Osteocyte (in vitro differentiated cells): Measurements from ENCODE around the gene PTPN14. TPM values are rescaled to one million over a fixed set of nuclear protein-coding genes. Genes with fewer than 3 reads are reported as not detected.
"Not testable (repeated sequence)": the region's sequence is repeated elsewhere in the genome, so short reads cannot be mapped to it uniquely, and the experiment has no call there.

ENCODE experiments used
- DNase-seq: peaks from one replicate; pipeline ENCODE4 v3.0.0; 2021; ENCODE audit warnings: mixed read lengths; ENCODE audit not compliant: unreplicated experiment; ENCODE audit errors: extremely low spot score
- H3K27ac Mint-ChIP-seq: one replicate; pipeline ENCODE4 v1.8.0; 2021; ENCODE audit warnings: mild to moderate bottlenecking, mixed read lengths; ENCODE audit not compliant: unreplicated experiment
- H3K27me3 Mint-ChIP-seq: one replicate; pipeline ENCODE4 v1.8.0; 2021; ENCODE audit warnings: mixed read lengths; ENCODE audit not compliant: unreplicated experiment
- H3K36me3 Mint-ChIP-seq: one replicate; pipeline ENCODE4 v1.8.0; 2021; ENCODE audit warnings: mixed read lengths; ENCODE audit not compliant: unreplicated experiment
- H3K4me1 Mint-ChIP-seq: one replicate; pipeline ENCODE4 v1.8.0; 2021; ENCODE audit warnings: mixed read lengths; ENCODE audit not compliant: unreplicated experiment
- H3K4me3 Mint-ChIP-seq: one replicate; pipeline ENCODE4 v1.8.0; 2021; ENCODE audit warnings: mild to moderate bottlenecking, moderate library complexity, mixed read lengths; ENCODE audit not compliant: unreplicated experiment
- H3K9me3 Mint-ChIP-seq: one replicate; pipeline ENCODE4 v1.8.0; 2021; ENCODE audit warnings: mixed read lengths; ENCODE audit not compliant: unreplicated experiment
- CTCF ChIP-seq: fragments of 200-600 bp; sonication (generic); IDR thresholded peaks from 2 replicates; pipeline ENCODE4 v1.5.0; 2021; ENCODE audit warnings: antibody characterized with exemption, mild to moderate bottlenecking, moderate library complexity
- long read RNA-seq: library from polyadenylated mRNA; unstranded; transcript quantifications from one replicate; pipeline ENCODE4 v2.0.0, GENCODE V29; 2021
- total RNA-seq: library from RNA; stranded (reverse); gene quantifications from 2 replicates; pipeline ENCODE4 v1.2.1, GENCODE V29; 2021

PTPN14 gene
- 140 and 142 TPM in 2 replicates for total RNA-seq
- long read RNA-seq, full-length matches to known transcripts, result 1 of 55 reads
- long read RNA-seq, partial matches to known transcripts, result 24 of 55 reads
- long read RNA-seq, other reads (novel, unspliced or antisense), result 30 of 55 reads

- Mint-ChIP-seq H3K9me3 (no peaks in the 10 kb centered on the region), H3K27me3 (no peaks in the 10 kb centered on the region), H3K4me3 (peak within 1 kb of the TSS; percentile 99), H3K4me1 (peaks cover 49% of the 10 kb centered on the region), H3K27ac (peak within 1 kb of the TSS; percentile 100), H3K36me3 (no peaks in the 10 kb centered on the region)
- peak; percentile 97 for DNase-seq
- TF ChIP-seq CTCF, result peak; percentile 60
These were observed at the start of gene PTPN14 for GRCh38 chr1:214551436-214552173. TSS of gene PTPN14 (minus strand) at chr1:214551602. CDS start at chr1:214464803, 86,799 bp downstream.

GRCh38 chr1:214593158-214593557 is 41.8 kb upstream of the PTPN14 start:
- no peaks in the 10 kb centered on the region for H3K4me1 Mint-ChIP-seq
- no peak overlapping the region for H3K27ac Mint-ChIP-seq
- TF ChIP-seq CTCF, result no peak
- no peaks in the 10 kb centered on the region for H3K36me3 Mint-ChIP-seq
- H3K9me3 Mint-ChIP-seq, result no peaks in the 10 kb centered on the region
- H3K27me3 Mint-ChIP-seq, result no peaks in the 10 kb centered on the region
- DNase-seq, result no peak
- H3K4me3 Mint-ChIP-seq, result no peak overlapping the region

- not testable (repeated sequence) for H3K27me3 Mint-ChIP-seq, H3K4me1 Mint-ChIP-seq, DNase-seq, H3K9me3 Mint-ChIP-seq, H3K36me3 Mint-ChIP-seq, H3K4me3 Mint-ChIP-seq, H3K27ac Mint-ChIP-seq
These were observed 40.5 kb upstream of the PTPN14 start for GRCh38 chr1:214591918-214592317.

- DNase-seq, result no peak
These were observed 39.3 kb upstream of the PTPN14 start for GRCh38 chr1:214590696-214591095.

GRCh38 chr1:214588963-214589597 is 37.7 kb upstream of the PTPN14 start:
- Mint-ChIP-seq H3K4me1 (peaks cover 9% of the 10 kb centered on the region), H3K27ac (no peak overlapping the region), H3K4me3 (no peak overlapping the region), H3K36me3 (no peaks in the 10 kb centered on the region), H3K27me3 (no peaks in the 10 kb centered on the region), H3K9me3 (no peaks in the 10 kb centered on the region)
- DNase-seq, result no peak
- no peak for TF ChIP-seq CTCF

More at GRCh38 chr1:214590696-214591095, 39.3 kb upstream of the PTPN14 start:
- no peaks in the 10 kb centered on the region for H3K9me3 Mint-ChIP-seq
- H3K27ac Mint-ChIP-seq, result no peak overlapping the region
- H3K4me3 Mint-ChIP-seq, result no peak overlapping the region
- TF ChIP-seq CTCF, result peak; percentile 31
- no peaks in the 10 kb centered on the region for H3K4me1 Mint-ChIP-seq
- H3K27me3 Mint-ChIP-seq, result no peaks in the 10 kb centered on the region
- no peaks in the 10 kb centered on the region for H3K36me3 Mint-ChIP-seq
